Astrocyte of the cerebellum (primary cell): ENCODE measurements around the gene PRTN3.

ENCODE experiments used
- DNase-seq: peaks from one replicate; pipeline ENCODE4 v3.0.0-alpha.2; 2011; ENCODE audit warnings: low read depth
- H3K4me3 ChIP-seq: 2 replicates; pipeline ENCODE4 v1.5.1; 2011; ENCODE audit warnings: mild to moderate bottlenecking, low read depth, low read length, moderate library complexity
- in situ Hi-C: cut with HindIII; loops from 2 replicates; pipeline ENCODE4 v1.10.0; 2017; ENCODE audit warnings: low sequenced_read_pairs
- TF ChIP-seq, protein P1 (sequence below): IDR thresholded peaks from 2 replicates; pipeline ENCODE4 v1.5.1; 2012; ENCODE audit warnings: low read length, low read depth, moderate library complexity, mild to moderate bottlenecking; ENCODE audit errors: missing control alignments

The PRTN3 gene

DNA sequence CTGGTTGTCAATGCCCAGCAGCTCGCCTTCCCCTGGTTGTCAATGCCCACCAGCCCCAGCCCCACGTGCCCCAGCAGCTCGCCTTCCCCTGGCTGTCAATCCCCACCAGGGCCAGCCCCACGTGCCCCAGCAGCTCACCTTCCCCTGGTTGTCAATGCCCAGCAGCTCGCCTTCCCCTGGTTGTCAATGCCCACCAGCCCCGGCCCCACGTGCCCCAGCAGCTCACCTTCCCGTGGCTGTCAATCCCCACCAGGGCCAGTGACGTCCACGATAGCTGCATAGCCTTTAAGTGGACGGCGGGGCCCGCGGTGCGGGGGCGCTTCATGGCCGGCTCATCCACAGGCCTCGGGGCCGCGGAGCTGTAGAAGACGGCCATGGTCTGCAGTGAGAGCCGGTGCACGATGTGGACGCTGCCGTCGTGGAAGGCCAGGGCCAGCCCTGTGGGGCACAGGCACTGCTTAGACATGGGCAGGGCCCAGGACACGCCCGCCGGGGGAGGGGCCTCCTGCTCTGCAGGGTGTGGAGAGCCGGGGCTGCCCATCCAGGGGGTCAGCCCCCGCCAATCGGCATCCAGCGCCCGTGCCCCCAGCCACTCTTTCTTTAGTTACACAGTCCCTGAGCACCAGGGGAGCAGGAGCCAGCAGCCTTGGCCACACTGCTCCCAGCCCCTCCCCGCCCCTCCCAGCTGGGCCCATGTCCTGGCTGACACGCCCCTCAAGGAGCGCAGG is 39.1 kb downstream of the PRTN3 start:
- in situ Hi-C loops = no loop called here
- TF ChIP-seq, protein P1, sequence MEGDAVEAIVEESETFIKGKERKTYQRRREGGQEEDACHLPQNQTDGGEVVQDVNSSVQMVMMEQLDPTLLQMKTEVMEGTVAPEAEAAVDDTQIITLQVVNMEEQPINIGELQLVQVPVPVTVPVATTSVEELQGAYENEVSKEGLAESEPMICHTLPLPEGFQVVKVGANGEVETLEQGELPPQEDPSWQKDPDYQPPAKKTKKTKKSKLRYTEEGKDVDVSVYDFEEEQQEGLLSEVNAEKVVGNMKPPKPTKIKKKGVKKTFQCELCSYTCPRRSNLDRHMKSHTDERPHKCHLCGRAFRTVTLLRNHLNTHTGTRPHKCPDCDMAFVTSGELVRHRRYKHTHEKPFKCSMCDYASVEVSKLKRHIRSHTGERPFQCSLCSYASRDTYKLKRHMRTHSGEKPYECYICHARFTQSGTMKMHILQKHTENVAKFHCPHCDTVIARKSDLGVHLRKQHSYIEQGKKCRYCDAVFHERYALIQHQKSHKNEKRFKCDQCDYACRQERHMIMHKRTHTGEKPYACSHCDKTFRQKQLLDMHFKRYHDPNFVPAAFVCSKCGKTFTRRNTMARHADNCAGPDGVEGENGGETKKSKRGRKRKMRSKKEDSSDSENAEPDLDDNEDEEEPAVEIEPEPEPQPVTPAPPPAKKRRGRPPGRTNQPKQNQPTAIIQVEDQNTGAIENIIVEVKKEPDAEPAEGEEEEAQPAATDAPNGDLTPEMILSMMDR = no peak
- DNase-seq = no peak
- no peak overlapping the region for H3K4me3 ChIP-seq

DNA sequence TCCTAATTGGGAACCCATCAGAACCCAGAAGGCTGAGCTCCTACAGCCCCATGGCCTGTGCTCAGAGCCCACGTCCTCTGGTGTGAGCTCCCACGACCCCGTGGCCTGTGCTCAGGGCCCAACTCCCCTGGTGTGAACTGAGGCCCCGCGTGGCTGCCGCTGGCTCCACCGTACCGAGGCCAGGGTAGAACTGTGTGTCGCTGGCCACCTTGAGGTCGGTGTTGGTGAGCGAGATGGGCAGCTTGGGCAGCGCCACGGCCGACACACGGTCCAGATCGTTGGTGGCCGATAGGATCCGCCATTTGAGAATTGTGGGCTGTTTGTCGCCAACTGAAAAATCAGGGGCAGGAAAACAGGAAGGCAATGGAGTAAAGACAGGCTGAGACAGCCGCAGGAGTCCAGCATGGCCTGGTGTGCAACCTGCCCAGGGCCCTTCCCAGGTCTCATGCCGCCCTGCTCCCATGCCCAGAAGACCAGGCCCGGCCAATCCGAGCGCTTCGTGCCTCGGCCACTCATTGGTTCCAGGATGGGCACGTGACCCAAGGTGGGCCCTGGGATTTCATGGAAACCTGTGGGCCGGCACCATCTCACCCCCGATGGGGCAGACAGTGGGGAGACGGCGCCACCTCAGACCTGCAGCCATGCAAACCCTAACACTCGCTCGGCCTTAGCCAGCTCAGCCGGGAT is 40.7 kb downstream of the PRTN3 start:
- in situ Hi-C loops = no loop called here
- no peak for DNase-seq
- H3K4me3 ChIP-seq = no peak overlapping the region
- TF ChIP-seq, protein P1 = no peak

DNA sequence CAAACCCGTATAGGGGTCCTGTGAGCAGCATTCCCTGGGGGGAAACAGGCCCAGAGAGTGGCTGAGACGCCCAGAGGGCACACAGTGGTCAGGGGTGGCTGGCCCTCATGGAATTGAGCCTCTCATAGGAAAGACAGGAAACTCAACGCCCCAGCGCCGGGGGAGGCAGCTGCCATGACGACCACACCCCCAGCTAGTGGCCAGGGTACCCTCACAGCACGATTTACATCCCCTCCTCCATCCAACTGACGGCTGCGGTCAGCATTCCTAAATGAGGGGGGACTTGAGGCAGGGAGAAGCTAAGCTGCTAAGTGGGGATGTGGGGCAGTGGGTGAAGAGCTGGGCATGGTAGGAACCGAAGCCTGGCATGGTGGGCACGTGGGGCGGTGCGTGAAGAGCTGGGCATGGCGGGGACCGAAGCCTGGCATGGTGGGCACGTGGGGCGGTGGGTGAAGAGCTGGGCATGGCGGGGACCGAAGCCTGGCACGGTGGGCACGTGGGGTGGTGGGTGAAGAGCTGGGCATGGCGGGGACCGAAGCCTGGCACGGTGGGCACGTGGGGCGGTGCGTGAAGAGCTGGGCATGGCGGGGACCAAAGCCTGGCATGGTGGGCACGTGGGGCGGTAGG is 42.2 kb downstream of the PRTN3 start:
- H3K4me3 ChIP-seq = no peak overlapping the region
- TF ChIP-seq, protein P1 = no peak
- in situ Hi-C loops = no loop called here
- DNase-seq = no peak

DNA sequence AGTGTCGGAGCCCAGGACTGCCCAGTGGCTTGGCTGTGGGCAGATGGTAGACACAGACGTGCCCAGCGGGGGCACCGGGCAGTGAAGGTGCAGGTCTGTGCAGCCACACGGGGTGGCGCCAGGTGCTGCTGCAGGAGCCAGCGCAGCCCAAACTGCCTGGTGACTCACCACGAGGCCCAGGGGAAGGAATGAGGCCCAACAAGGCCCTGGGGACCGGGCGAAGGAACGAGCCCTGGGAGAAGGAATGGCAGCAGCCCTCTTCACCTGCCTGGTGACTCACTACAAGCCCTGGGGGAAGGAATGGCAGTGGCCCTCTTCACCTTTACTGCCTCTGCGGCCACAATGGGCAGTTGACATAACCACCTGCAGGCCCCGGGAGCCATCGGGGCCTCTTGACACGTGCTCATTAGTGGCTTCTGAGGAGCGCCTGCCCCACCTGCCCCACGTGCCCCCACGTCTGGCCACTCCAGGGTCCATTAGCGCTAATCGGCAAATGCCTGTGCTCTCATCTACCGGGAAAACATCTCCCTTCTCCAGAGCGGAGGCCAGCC is 42.9 kb downstream of the PRTN3 start:
- TF ChIP-seq, protein P1 = no peak
- H3K4me3 ChIP-seq = no peak overlapping the region
- in situ Hi-C loops = no loop called here
- DNase-seq = no peak

DNA sequence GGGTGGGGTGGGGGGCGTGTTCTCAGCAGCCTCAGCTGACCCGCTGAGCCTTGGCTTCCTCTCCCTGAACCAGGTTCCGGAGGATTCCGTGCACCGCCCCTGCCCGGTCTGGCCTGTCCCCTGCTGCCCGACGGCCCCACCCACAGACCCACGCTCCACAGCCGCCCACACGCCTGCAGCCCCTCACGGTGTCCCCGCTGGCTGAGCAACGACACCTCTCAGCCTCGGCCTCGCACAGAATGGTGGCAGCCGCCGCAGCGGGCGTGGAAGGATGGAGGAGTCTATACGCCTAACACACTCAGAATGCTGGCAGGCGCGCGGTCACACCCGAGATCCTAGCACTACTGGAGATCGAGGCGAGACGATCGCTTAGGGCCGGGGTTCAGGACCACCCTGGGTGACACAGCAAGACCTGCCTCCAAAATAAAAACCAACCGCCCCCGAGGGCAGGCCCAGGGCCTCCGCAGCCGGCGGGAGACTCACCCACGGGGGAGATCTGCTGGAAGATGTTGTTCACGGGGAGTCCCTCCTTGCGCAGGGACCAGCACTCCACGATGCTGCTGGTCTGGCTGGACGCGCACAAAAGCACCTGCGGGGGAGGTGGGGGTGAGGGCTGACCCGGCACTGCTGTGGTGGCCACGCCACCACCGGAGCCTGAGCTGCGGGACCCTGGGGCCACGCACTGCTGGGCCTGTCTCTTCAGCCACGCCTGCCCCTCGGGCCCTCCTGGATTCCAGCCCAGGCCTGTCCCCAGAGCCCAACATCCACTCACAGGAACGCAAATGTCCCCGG is 43.8 kb downstream of the PRTN3 start:
- TF ChIP-seq, protein P1 = no peak
- H3K4me3 ChIP-seq = no peak overlapping the region
- no peak for DNase-seq
- in situ Hi-C loops = no loop called here
